ENCODE measurements around the gene ANTXR1.

Gene ANTXR1

DNA sequence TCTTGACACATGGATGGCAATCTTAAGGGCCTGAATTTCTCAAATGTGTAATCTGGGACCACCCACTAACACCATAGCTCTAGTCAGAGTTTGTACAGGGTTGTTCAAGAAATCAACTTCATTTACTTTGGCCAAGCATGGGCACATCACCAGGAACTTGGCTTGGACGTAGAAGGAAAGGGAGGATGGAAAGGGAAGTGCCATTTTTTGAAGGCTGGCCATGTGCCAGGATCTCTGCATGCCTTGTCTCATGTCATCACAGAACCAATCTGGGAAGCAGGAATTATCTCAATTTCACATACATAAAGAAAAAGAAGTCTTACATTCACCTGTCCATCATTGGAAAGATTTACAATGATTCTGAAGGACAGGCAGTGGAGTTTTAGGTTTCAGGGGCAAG lies 128.1 kb downstream of the ANTXR1 start:
- TF ChIP-seq, protein P1, sequence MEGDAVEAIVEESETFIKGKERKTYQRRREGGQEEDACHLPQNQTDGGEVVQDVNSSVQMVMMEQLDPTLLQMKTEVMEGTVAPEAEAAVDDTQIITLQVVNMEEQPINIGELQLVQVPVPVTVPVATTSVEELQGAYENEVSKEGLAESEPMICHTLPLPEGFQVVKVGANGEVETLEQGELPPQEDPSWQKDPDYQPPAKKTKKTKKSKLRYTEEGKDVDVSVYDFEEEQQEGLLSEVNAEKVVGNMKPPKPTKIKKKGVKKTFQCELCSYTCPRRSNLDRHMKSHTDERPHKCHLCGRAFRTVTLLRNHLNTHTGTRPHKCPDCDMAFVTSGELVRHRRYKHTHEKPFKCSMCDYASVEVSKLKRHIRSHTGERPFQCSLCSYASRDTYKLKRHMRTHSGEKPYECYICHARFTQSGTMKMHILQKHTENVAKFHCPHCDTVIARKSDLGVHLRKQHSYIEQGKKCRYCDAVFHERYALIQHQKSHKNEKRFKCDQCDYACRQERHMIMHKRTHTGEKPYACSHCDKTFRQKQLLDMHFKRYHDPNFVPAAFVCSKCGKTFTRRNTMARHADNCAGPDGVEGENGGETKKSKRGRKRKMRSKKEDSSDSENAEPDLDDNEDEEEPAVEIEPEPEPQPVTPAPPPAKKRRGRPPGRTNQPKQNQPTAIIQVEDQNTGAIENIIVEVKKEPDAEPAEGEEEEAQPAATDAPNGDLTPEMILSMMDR (IDR thresholded peaks at IDR 0.05; ENCODE audit: low read depth, low read length): no peak
- DNase-seq (ENCODE audit: extremely low read depth, low read depth): no peak

DNA sequence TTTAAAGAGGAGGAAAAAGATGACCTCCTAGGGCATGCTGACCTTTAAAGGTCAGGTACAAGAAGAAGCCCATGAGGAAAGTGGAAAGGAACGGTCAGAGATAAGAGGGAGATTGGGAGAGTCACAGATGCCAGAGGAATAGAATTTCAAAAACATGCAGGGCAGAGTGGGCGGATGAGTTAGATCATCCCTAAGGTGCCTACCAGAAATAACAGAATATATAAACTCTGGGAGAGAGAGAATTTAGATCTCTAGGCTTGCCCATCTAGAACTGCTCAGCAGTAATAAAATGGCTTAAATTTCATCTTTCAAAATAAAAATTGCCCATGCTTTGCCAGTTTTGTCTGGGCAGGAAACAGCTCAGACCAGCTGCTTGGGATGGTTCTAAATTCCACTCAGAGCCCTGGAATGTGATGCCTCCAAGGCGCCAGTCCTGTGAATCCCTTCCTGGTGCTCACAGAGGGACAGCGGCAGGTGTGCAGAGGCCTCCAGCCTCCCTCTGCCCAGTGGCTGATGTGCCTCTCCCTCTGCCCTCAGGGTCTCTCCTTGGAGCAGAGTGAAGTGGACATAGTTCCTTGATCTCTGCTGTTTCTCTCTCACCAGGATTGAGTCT lies 130.9 kb downstream of the ANTXR1 start:
- no peak for DNase-seq (ENCODE audit: extremely low read depth, low read depth)
- TF ChIP-seq, protein P1 (IDR thresholded peaks at IDR 0.05; ENCODE audit: low read depth, low read length): no peak

DNA sequence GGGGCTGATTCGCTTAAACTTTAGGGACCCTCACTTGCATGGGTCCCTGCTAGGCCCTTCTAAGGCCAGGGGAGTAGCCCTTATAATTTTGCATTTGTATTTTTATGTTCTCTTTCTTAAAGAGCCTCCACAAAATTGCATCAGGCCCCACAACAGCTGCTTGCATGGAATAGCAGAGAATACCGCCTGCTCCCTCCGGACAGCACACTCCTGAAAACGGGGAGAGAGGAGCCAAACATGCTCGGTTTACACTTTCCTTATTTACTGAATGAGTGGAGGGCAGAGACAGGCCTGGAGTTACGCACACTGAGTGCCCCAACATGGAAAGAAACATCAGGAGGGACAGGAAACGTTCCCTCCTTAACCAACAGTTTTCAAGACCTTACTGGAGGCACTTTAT lies 132.2 kb downstream of the ANTXR1 start:
- TF ChIP-seq, protein P1 (IDR thresholded peaks at IDR 0.05; ENCODE audit: low read depth, low read length): no peak
- no peak for DNase-seq (ENCODE audit: extremely low read depth, low read depth)

DNA sequence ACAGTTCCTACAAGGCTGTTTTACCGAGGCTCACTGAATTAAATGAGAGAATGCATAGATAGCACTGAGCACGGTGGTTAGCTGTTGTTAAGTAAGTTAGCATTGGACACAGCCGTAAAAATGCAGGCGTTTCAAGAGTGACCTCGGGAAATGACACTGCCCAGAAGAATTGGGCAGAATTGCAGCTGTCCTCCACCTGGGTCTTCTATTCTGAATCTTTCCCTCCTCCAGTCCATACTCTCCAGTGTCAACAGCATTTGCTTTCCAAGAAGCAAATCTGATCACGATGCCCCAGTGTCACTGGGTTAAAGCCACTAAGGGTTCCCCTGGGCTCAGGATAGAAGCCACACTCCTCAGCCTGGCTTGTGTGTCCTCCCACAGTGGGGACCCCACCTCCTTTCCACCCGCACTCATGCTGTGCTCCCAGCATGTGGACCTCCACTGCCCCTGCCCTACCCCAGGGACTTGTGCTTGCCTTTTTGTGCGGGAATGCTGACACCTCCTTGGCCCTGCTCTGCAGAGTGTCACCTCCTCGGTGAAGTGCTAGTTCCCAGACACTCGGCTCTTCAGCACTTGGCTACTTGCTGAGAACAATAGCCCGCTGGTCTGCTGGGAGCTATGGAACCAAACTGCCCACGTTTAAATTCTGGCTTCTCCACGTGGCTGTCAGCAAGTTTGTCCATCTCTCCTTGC lies 135.0 kb downstream of the ANTXR1 start:
- TF ChIP-seq, protein P1 (IDR thresholded peaks at IDR 0.05; ENCODE audit: low read depth, low read length): no peak
- DNase-seq (ENCODE audit: extremely low read depth, low read depth): no peak

DNA sequence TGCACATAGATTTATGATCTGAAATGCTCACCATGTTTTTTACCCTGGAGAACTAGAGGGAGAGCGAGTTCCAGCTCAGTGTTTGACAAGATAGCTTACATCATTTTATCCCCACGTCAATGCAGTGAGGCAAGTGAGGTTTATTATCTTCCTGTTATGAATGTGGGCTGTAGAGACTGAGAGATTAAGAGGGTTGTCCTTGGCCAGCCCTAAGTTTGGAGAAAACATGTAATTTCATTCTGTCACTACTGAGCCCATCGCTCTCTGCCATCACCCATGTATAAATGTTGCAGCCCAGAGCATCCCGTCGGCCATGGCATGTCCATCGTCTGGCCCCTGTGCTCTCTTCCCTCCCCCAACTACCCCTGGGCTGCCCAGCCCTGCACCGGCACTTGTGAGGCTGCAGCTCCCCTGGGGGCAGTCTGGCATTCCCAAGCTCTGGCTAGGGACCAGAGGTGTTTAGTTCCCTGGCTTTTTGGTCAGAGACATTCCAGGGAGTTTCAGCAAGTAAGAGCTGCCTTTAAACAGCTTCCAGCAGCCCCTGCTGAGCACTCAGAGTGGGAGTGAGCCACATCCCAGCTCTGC lies 136.7 kb downstream of the ANTXR1 start:
- no peak for DNase-seq (ENCODE audit: extremely low read depth, low read depth)
- TF ChIP-seq, protein P1 (IDR thresholded peaks at IDR 0.05; ENCODE audit: low read depth, low read length): no peak; the same call in 1 of the 2 replicates

DNA sequence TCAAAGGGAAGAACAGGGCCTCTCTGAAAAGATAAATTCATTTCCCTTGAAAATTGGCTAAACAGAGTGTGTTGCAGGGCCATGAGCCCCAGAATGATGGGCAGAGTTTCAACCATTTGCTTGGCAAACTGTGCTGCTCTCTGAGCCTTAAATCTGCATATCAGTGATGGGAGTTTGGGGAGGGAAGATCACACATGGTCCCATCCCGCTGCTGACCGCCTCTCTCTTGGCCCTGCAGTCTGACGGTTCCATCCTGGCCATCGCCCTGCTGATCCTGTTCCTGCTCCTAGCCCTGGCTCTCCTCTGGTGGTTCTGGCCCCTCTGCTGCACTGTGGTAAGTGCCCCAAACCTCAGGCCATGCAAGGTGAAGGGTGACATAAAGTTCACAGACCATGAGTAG lies 139.0 kb downstream of the ANTXR1 start:
- TF ChIP-seq, protein P1 (IDR thresholded peaks at IDR 0.05; ENCODE audit: low read depth, low read length): no peak
- no peak for DNase-seq (ENCODE audit: extremely low read depth, low read depth)
